HG02623 (cell line): ENCODE data around the gene GPRC5C.
A peak's percentile ranks its signal among the peaks of the same experiment; 100 is the strongest.
"Not testable (repeated sequence)": the region's sequence is repeated elsewhere in the genome, so short reads cannot be mapped to it uniquely, and the experiment has no call there.

Experiments used
- ATAC-seq: cut with Tn5 transposase; IDR thresholded peaks from one replicate; pipeline ENCODE4 v1.9.1; 2021; ENCODE audit warnings: moderate library complexity; ENCODE audit not compliant: unreplicated experiment

The GPRC5C gene

GRCh38 chr17:74467221-74467951 is 35.5 kb downstream of the GPRC5C start:
- ATAC-seq, result peak; percentile 59

- no peak for ATAC-seq
Observed at GRCh38 chr17:74471341-74471740, 39.5 kb downstream of the GPRC5C start.

GRCh38 chr17:74472890-74473289 is 41.0 kb downstream of the GPRC5C start:
- no peak for ATAC-seq

DNA sequence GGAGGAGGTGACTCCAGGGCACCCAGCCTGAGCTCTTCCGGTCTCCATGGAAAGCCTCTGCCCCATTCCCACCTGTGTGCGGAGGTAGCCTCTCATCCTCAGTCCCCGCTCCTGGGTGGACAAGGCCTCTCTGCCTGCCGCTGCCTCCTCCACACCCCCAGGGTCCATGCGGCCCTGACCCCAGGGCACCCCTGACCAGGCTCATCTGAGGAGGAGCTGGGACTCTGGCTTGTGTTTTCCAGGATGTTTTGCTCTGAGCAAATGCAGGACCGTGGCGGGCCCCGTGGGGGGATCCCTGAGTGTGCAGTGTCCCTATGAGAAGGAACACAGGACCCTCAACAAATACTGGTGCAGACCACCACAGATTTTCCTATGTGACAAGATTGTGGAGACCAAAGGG is 41.4 kb downstream of the GPRC5C start:
- no peak for ATAC-seq

- ATAC-seq, result no peak
Observed at GRCh38 chr17:74474043-74474792, 42.3 kb downstream of the GPRC5C start.

DNA sequence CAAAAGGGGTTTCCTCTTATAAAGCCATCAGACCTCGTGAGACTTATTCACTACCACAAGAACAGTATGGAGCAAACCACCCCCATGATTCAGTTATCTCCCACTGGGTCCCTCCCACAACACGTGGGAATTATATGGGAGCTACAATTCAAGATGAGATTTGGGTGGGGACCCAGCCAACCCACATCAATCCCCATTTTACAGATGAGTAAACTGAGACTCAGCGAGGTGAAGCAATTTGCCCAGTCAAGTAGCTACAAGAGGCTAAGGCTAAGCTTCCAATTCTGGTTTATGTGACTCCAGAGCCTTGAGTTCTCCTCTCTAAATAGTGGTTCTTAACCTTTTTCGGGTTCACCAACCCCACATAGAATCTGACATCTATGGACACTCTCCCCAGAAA is 43.3 kb downstream of the GPRC5C start:
- ATAC-seq, result no peak

DNA sequence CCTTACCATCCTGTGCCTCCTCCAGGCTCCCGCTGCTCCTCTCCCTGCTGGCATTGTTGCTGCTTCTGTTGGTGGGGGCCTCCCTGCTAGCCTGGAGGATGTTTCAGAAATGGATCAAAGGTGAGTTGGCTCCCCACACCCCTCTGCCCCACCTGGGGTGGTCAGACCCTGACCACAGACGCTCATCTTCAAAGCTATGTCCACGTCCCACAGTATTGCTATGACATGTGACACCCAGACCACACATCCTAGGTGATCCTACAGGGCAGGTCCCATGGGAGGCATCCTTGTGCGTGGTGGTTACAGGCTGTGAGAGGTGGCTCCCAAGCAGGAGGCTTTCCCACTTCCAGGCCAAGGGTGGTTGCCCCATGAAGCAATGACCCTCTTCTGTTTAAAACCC is 45.5 kb downstream of the GPRC5C start:
- ATAC-seq, result no peak

- no peak for ATAC-seq
Observed at GRCh38 chr17:74478420-74479100, 46.7 kb downstream of the GPRC5C start.

- no peak for ATAC-seq
Observed at GRCh38 chr17:74480290-74480689, 48.4 kb downstream of the GPRC5C start.

DNA sequence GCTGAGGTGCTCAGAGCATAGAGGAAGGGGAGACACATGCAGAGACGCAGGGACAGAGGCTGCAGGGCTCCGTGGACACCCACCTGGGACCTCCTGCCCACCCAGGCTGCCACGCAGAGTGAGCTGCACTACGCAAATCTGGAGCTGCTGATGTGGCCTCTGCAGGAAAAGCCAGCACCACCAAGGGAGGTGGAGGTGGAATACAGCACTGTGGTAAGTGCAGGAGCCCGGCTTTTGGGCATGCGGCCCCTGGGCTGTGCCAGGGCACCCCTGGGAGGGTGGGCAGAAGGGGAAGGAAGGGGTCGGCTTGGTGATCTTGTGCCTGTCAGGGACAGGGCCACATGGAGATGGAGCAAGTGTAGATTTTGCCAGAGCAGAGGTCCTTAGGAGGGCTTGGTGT is 49.7 kb downstream of the GPRC5C start:
- ATAC-seq, result no peak

DNA sequence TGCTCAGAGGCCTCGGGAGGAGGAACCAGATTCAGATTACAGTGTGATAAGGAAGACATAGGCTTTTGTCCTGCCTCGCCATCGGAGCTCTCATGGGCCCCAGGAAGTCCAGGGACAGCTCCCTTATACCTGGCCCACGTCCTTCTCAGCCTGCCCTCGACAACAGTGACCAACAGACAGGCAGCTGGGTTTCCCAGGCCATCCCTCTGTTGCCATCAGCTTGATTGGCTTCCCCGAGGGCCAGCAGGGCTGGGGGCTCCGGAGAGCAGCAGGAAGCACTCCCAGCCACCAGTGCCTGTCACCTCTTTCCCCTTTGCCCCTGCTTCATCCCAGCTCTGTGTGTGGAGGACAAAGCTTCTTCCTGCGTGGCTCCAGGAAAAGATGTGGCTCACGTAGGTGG is 52.2 kb downstream of the GPRC5C start:
- ATAC-seq, result no peak

DNA sequence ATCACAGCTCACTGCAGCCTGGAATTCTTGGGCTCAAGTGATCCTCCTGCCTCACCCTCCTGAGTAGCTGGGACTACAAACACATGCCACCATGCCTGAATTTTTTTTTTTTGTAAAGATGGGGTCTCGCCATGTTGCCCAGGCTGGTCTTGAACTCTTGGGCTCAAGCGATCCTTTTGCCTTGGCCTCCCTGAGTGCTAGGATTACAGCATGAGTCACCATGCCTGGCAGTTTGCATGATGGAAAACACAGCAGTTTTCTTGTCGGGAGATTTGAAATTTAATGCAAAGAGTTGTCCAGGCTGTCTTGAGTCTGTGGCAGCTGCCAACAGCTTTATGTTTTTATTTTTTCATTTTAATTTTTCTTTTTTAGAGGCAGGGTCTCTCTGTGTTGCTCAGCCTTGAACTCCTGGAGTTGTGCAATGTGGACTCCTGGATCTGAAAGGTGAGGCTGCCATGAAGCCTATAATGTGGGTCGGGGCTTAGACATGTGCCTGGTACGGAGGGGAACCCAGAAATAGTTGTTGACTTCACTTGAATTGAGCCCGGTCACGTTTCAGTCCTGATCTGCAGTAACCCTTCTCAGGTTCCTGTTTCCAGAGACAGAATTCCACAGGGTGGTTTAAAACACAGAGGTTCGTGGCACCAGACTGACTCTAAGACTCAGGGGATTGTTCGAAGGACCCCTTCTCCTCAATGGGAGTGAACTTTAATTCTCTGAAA is 53.3 kb downstream of the GPRC5C start:
- no peak for ATAC-seq

GRCh38 chr17:74485841-74486240 is 54.0 kb downstream of the GPRC5C start:
- no peak for ATAC-seq

- ATAC-seq, result not testable (repeated sequence)
Observed at GRCh38 chr17:74488276-74488675, 56.4 kb downstream of the GPRC5C start.

GRCh38 chr17:74490716-74491115 is 58.8 kb downstream of the GPRC5C start:
- no peak for ATAC-seq

- ATAC-seq, result no peak
Observed at GRCh38 chr17:74491626-74492025, 59.7 kb downstream of the GPRC5C start.

GRCh38 chr17:74493331-74493833 is 61.5 kb downstream of the GPRC5C start:
- ATAC-seq, result no peak
